IMR-90 (cell line): Measurements from ENCODE around the gene SLC9A7. TPM values are rescaled to one million over a fixed set of nuclear protein-coding genes. Genes with fewer than 3 reads are reported as not detected.

Experiments used
- ATAC-seq: fragments of 200-7000 bp; cut with Tn5 transposase; 2 replicates; pipeline ENCODE4 v1.9.1; 2020; ENCODE audit warnings: low read depth, mild to moderate bottlenecking, moderate library complexity
- BruUV-seq: library from RNA; stranded (reverse); fragments of 400-500 nt; replicated peaks from 2 replicates; lab custom pipeline; 2021; lab: Mats Ljungman, UMichigan
- CTCF ChIA-PET: fragments of 300-600 bp; formaldehyde crosslinking; extraction: SDS; loops from one replicate; lab custom pipeline; 2021; ENCODE audit warnings: antibody characterized with exemption; lab: Yijun Ruan, JAX
- POLR2A ChIA-PET: fragments of 300-600 bp; sonication (Branson Sonifier 250); formaldehyde crosslinking; loops from one replicate; lab custom pipeline; 2022; ENCODE audit warnings: antibody characterized with exemption; ENCODE audit not compliant: unreplicated experiment; lab: Charles Lee
- DNase-seq: peaks from one replicate; pipeline ENCODE4 v3.0.0; 2013
- H2AFZ ChIP-seq: replicated peaks from 2 replicates; pipeline ENCODE3; 2013; ENCODE audit warnings: low read length, mild to moderate bottlenecking; ENCODE audit not compliant: poor library complexity
- H2AK5ac ChIP-seq: 2 replicates; pipeline ENCODE4 v1.6.1; 2013; ENCODE audit warnings: low read depth, low read length, inconsistent platforms
- H2AK9ac ChIP-seq: replicated peaks from 2 replicates; pipeline ENCODE3; 2013; ENCODE audit warnings: mild to moderate bottlenecking, low read depth, low read length, moderate library complexity; ENCODE audit not compliant: poor library complexity
- H2BK120ac ChIP-seq: 2 replicates; pipeline ENCODE4 v1.6.1; 2013; ENCODE audit warnings: low read depth, low read length, inconsistent platforms
- H2BK15ac ChIP-seq: 3 replicates; pipeline ENCODE4 v1.6.1; 2013; ENCODE audit warnings: low read depth, low read length, inconsistent platforms
- H2BK20ac ChIP-seq: 2 replicates; pipeline ENCODE4 v1.6.1; 2013; ENCODE audit warnings: low read depth, mild to moderate bottlenecking, inconsistent platforms, low read length, moderate library complexity
- H2BK5ac ChIP-seq: 2 replicates; pipeline ENCODE4 v1.6.1; 2013; ENCODE audit warnings: mild to moderate bottlenecking, low read depth, low read length, inconsistent platforms; ENCODE audit not compliant: poor library complexity, severe bottlenecking
- H3K14ac ChIP-seq: replicated peaks from 2 replicates; pipeline ENCODE4 v1.6.1; 2013; ENCODE audit warnings: low read depth, low read length, inconsistent platforms
- H3K18ac ChIP-seq: 2 replicates; pipeline ENCODE4 v1.6.1; 2013; ENCODE audit warnings: low read depth, low read length, control low read depth
- H3K23ac ChIP-seq: 2 replicates; pipeline ENCODE4 v1.6.1; 2013; ENCODE audit warnings: low read depth, low read length, inconsistent platforms
- H3K27ac ChIP-seq: 2 replicates; pipeline ENCODE4 v1.5.1; 2013; ENCODE audit warnings: mild to moderate bottlenecking, control low read depth, low read length; ENCODE audit not compliant: insufficient read depth
- H3K27me3 ChIP-seq: 2 replicates; pipeline ENCODE4 v1.6.1; 2013; ENCODE audit warnings: low read length; ENCODE audit not compliant: control insufficient read depth, insufficient read depth
- H3K36me3 ChIP-seq: 2 replicates; pipeline ENCODE4 v1.6.1; 2013; ENCODE audit warnings: low read length, mixed read lengths; ENCODE audit not compliant: control insufficient read depth, insufficient read depth
- H3K4ac ChIP-seq: 2 replicates; pipeline ENCODE4 v1.6.1; 2013; ENCODE audit warnings: low read depth, low read length, inconsistent platforms
- H3K4me1 ChIP-seq: 2 replicates; pipeline ENCODE4 v1.6.1; 2013; ENCODE audit warnings: low read length, mixed read lengths; ENCODE audit not compliant: control insufficient read depth, insufficient read depth
- H3K4me2 ChIP-seq: 2 replicates; pipeline ENCODE4 v1.6.1; 2013; ENCODE audit warnings: low read depth, mild to moderate bottlenecking, control low read depth, low read length, moderate library complexity
- H3K4me3 ChIP-seq: 2 replicates; pipeline ENCODE4 v1.5.1; 2013; ENCODE audit warnings: low read depth, mild to moderate bottlenecking, control low read depth, low read length, moderate library complexity; ENCODE audit not compliant: insufficient read depth
- H3K56ac ChIP-seq: 2 replicates; pipeline ENCODE4 v1.6.1; 2013; ENCODE audit warnings: low read length, inconsistent platforms; ENCODE audit not compliant: insufficient read depth; ENCODE audit errors: extremely low read depth
- H3K79me1 ChIP-seq, 2 experiments: 2 replicates each; pipeline ENCODE4 v1.6.1; 2013; ENCODE audit warnings: low read length in 2 of 2, inconsistent platforms in 1 of 2, low read depth in 1 of 2
- H3K9ac ChIP-seq: 2 replicates; pipeline ENCODE4 v1.6.1; 2013; ENCODE audit warnings: low read depth, low read length, control low read depth
- H3K9me1 ChIP-seq: 2 replicates; pipeline ENCODE4 v1.6.1; 2013; ENCODE audit warnings: low read length, inconsistent platforms; ENCODE audit not compliant: insufficient read depth
- H3K9me3 ChIP-seq: 2 replicates; pipeline ENCODE4 v1.6.1; 2013; ENCODE audit warnings: low read length; ENCODE audit not compliant: control insufficient read depth, insufficient read depth
- H4K20me1 ChIP-seq: 2 replicates; pipeline ENCODE4 v1.6.1; 2013; ENCODE audit warnings: low read length, inconsistent platforms; ENCODE audit not compliant: insufficient read depth
- H4K5ac ChIP-seq: 2 replicates; pipeline ENCODE4 v1.6.1; 2013; ENCODE audit warnings: mild to moderate bottlenecking, low read depth, low read length, control low read depth
- H4K8ac ChIP-seq, 2 experiments: 2 replicates each; pipeline ENCODE4 v1.6.1; 2013; ENCODE audit warnings: low read depth in 2 of 2, low read length in 2 of 2, control low read depth in 1 of 2, inconsistent platforms in 1 of 2
- H4K91ac ChIP-seq: 2 replicates; pipeline ENCODE4 v1.6.1; 2013; ENCODE audit warnings: low read depth, low read length, inconsistent platforms; ENCODE audit not compliant: insufficient read depth
- CEBPB ChIP-seq: IDR thresholded peaks from 2 replicates; pipeline ENCODE4 v1.6.1; 2012; ENCODE audit warnings: low read depth, low read length, improper control_type of control experiment
- CHD1 ChIP-seq: IDR thresholded peaks from 2 replicates; pipeline ENCODE4 v1.6.1; 2012; ENCODE audit warnings: low read depth, low read length, improper control_type of control experiment
- ELK1 ChIP-seq: fragments of 150-350 bp; IDR thresholded peaks from 2 replicates; pipeline ENCODE4 v1.6.1; 2016; ENCODE audit warnings: low read depth, mild to moderate bottlenecking, low read length, moderate library complexity, borderline replicate concordance
- MAFK ChIP-seq: IDR thresholded peaks from 2 replicates; pipeline ENCODE4 v1.6.1; 2012; ENCODE audit warnings: low read depth, low read length, improper control_type of control experiment
- NFE2L2 ChIP-seq: fragments of 150-350 bp; IDR thresholded peaks from 2 replicates; pipeline ENCODE4 v1.6.1; 2016; ENCODE audit warnings: low read depth, mild to moderate bottlenecking, low read length
- RCOR1 ChIP-seq: IDR thresholded peaks from 2 replicates; pipeline ENCODE4 v1.6.1; 2012; ENCODE audit warnings: mild to moderate bottlenecking, low read length, improper control_type of control experiment; ENCODE audit not compliant: insufficient replicate concordance
- dilution Hi-C: fragments of 300-500 bp; cut with HindIII; formaldehyde crosslinking; loops from one replicate; pipeline ENCODE4 v1.14.3; 2018; ENCODE audit warnings: low sequenced_read_pairs; ENCODE audit not compliant: unreplicated experiment
- in situ Hi-C: fragments of 300-500 bp; cut with MboI; formaldehyde crosslinking; loops from 3 replicates; pipeline ENCODE4 v1.14.3; 2019; ENCODE audit warnings: low sequenced_read_pairs, inconsistent platforms, mixed read lengths
- intact Hi-C: fragments of 100-400 bp; cut with micrococcal nuclease; formaldehyde crosslinking; loops from 2 replicates; pipeline ENCODE4 v1.10.0; 2022
- polyA plus RNA-seq, 3 experiments: library from polyadenylated mRNA; depleted of rRNA; stranded (reverse); fragments of >200 nt; gene quantifications; 2 replicates each; pipeline ENCODE4 v1.2.3, GENCODE V29; 2012; ENCODE audit warnings: low replicate concordance in 1 of 3
- total RNA-seq: library from RNA; depleted of rRNA; stranded (reverse); fragments of >200 nt; gene quantifications from 2 replicates; pipeline ENCODE4 v1.2.3, GENCODE V29; 2012
- TF ChIP-seq, protein P1 (sequence below): conservative IDR thresholded peaks from 2 replicates; pipeline ENCODE4 v1.5.1; 2012; ENCODE audit warnings: mild to moderate bottlenecking, low read depth, low read length, improper control_type of control experiment

The SLC9A7 gene
- total and polyA plus RNA-seq, 2 of the 4 experiments (the other 2 are of a cell fraction): 14.4 to 76.4 TPM

- Histone ChIP-seq H3K23ac (no peak overlapping the region), H3K9me3 (no peaks in the 10 kb centered on the region), H4K20me1 (no peaks in the 10 kb centered on the region), H3K79me1 (peaks cover 0 to 3% of the 10 kb centered on the region in 2 experiments; a peak in 1 of 4 replicates), H2BK120ac (no peak overlapping the region), H3K14ac (no peak overlapping the region), H2BK5ac (no peak overlapping the region), H3K4ac (no peak overlapping the region), H4K5ac (no peak overlapping the region), H3K9me1 (no peaks in the 10 kb centered on the region), H3K36me3 (no peaks in the 10 kb centered on the region), H2AK9ac (no peak overlapping the region), H3K18ac (no peak overlapping the region), H3K27ac (no peak overlapping the region), H2AK5ac (no peak overlapping the region), H4K8ac (no peak overlapping the region), H3K4me3 (no peak overlapping the region), H3K9ac (no peak overlapping the region), H2AFZ (no peak overlapping the region), H3K4me2 (no peak overlapping the region), H3K27me3 (no peaks in the 10 kb centered on the region), H2BK20ac (no peak overlapping the region), H3K4me1 (peaks cover 2% of the 10 kb centered on the region; the same call in 1 of the 2 replicates), H3K56ac (no peak overlapping the region), H2BK15ac (no peak overlapping the region), H4K91ac (no peak overlapping the region)
- in situ Hi-C loops (no loop called here), intact Hi-C loops (loop anchor here (5.0 kb wide), 1 partner anchor 113 kb away; no protein-coding TSS in a partner anchor), dilution Hi-C loops (no loop called here)
- ChIA-PET CTCF (no interaction called here), POLR2A (no interaction called here)
- no peak for ATAC-seq
- no TSS peak for BruUV-seq
- no peak for DNase-seq
- TF ChIP-seq MAFK (no peak), ELK1 (no peak), CHD1 (no peak), RCOR1 (no peak), NFE2L2 (no peak), CEBPB (no peak)
- TF ChIP-seq, protein P1, sequence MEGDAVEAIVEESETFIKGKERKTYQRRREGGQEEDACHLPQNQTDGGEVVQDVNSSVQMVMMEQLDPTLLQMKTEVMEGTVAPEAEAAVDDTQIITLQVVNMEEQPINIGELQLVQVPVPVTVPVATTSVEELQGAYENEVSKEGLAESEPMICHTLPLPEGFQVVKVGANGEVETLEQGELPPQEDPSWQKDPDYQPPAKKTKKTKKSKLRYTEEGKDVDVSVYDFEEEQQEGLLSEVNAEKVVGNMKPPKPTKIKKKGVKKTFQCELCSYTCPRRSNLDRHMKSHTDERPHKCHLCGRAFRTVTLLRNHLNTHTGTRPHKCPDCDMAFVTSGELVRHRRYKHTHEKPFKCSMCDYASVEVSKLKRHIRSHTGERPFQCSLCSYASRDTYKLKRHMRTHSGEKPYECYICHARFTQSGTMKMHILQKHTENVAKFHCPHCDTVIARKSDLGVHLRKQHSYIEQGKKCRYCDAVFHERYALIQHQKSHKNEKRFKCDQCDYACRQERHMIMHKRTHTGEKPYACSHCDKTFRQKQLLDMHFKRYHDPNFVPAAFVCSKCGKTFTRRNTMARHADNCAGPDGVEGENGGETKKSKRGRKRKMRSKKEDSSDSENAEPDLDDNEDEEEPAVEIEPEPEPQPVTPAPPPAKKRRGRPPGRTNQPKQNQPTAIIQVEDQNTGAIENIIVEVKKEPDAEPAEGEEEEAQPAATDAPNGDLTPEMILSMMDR: no peak
Observed at GRCh38 chrX:46569621-46570020, 189.3 kb downstream of the SLC9A7 start.
